HG03025 (cell line): Measurements from ENCODE around the gene NPW.

Experiments
- ATAC-seq: cut with Tn5 transposase; IDR thresholded peaks from one replicate; pipeline ENCODE4 v1.9.1; 2021; ENCODE audit warnings: mild to moderate bottlenecking, moderate library complexity; ENCODE audit not compliant: unreplicated experiment, low FRiP score

Gene NPW

GRCh38 chr16:1983544-1984346 is 35.8 kb upstream of the NPW start, which contains the start of gene GFER:
TSS of gene GFER (plus strand) at chr16:1984193. CDS start at chr16:1984219, 26 bp downstream.
- peak; percentile 72 for ATAC-seq

- ATAC-seq: peak; percentile 6
These were observed 35.0 kb upstream of the NPW start for GRCh38 chr16:1984347-1985225.

- no peak for ATAC-seq
These were observed 34.0 kb upstream of the NPW start for GRCh38 chr16:1985466-1986150.

GRCh38 chr16:1987198-1987597 is 32.4 kb upstream of the NPW start:
- ATAC-seq: no peak

- no peak for ATAC-seq
These were observed 30.1 kb upstream of the NPW start, which contains the start of gene SYNGR3 for GRCh38 chr16:1989209-1990100. TSS of gene SYNGR3 (plus strand) at chr16:1989970. CDS start at chr16:1990103, 133 bp downstream.

GRCh38 chr16:1990101-1990350 is 29.6 kb upstream of the NPW start:
- ATAC-seq: no peak

- ATAC-seq: no peak
These were observed 29.0 kb upstream of the NPW start for GRCh38 chr16:1990351-1991134.

- ATAC-seq: no peak
These were observed 28.4 kb upstream of the NPW start for GRCh38 chr16:1991135-1991551.

GRCh38 chr16:1991588-1991947 is 28.0 kb upstream of the NPW start:
- no peak for ATAC-seq

- peak; percentile 42 for ATAC-seq
These were observed 27.5 kb upstream of the NPW start for GRCh38 chr16:1991948-1992703.

GRCh38 chr16:1992704-1993317 is 26.8 kb upstream of the NPW start:
- ATAC-seq: no peak

- no peak for ATAC-seq
These were observed 25.9 kb upstream of the NPW start for GRCh38 chr16:1993731-1994131.

- no peak for ATAC-seq
These were observed 21.9 kb upstream of the NPW start for GRCh38 chr16:1997494-1998359.

GRCh38 chr16:1998360-1998835 is 21.2 kb upstream of the NPW start:
- ATAC-seq: no peak

GRCh38 chr16:1998852-1999801 is 20.5 kb upstream of the NPW start:
- no peak for ATAC-seq

GRCh38 chr16:1999866-2000514 is 19.6 kb upstream of the NPW start:
- ATAC-seq: no peak
